Effector memory CD4-positive, alpha-beta T cell (primary cell): ENCODE measurements around the gene ITIH1.

Experiments
- DNase-seq, 3 donors: peaks; one replicate each; pipeline ENCODE4 v3.0.0-alpha.2; 2020
- H3K27ac ChIP-seq: 2 replicates; pipeline ENCODE4 v1.7.0; 2013; ENCODE audit warnings: mild to moderate bottlenecking, low read length, moderate library complexity; ENCODE audit not compliant: insufficient read depth, poor library complexity, severe bottlenecking
- H3K27me3 ChIP-seq: replicated peaks from 2 replicates; pipeline ENCODE4 v1.7.0; 2013; ENCODE audit warnings: mild to moderate bottlenecking, low read length; ENCODE audit not compliant: insufficient read depth, control insufficient read depth, poor library complexity, severe bottlenecking
- H3K36me3 ChIP-seq: 2 replicates; pipeline ENCODE4 v1.7.0; 2013; ENCODE audit warnings: mild to moderate bottlenecking, low read length, moderate library complexity; ENCODE audit not compliant: control insufficient read depth, insufficient read depth
- H3K4me1 ChIP-seq: 2 replicates; pipeline ENCODE4 v1.7.0; 2013; ENCODE audit warnings: low read length, mild to moderate bottlenecking; ENCODE audit not compliant: control insufficient read depth, insufficient read depth, poor library complexity, severe bottlenecking
- H3K4me3 ChIP-seq: 2 replicates; pipeline ENCODE4 v1.7.0; 2013; ENCODE audit warnings: low read length, low read depth, mild to moderate bottlenecking; ENCODE audit not compliant: insufficient read depth, poor library complexity, severe bottlenecking
- H3K9me3 ChIP-seq: 2 replicates; pipeline ENCODE4 v1.7.0; 2013; ENCODE audit warnings: mild to moderate bottlenecking, low read length, moderate library complexity; ENCODE audit not compliant: control insufficient read depth

ITIH1 gene

DNA sequence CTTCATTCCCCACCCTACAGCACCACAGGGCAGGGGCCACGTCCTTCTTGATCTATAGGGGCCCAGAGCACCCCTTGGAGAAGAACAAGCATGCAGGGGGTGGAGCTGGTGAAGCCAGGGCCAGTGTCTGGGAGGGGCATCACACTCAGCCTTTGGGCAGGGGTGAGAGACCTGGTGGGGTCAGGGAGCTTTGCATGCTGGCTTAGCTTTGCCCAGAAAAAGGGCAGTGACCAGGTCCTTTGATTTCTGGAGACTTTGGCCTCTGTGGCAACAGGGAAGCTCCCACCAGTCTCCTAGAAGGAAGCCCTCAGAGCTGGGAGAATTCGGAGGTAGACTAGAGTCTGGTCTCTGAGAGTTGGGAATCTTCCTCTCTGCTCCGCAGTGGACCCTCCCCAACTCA, 52.1 kb downstream of the ITIH1 start:
- H3K36me3 ChIP-seq, result no peaks in the 10 kb centered on the region
- H3K27ac ChIP-seq, result no peak overlapping the region
- H3K4me1 ChIP-seq, result no peaks in the 10 kb centered on the region
- DNase-seq, result no peak
- H3K4me3 ChIP-seq, result no peak overlapping the region
- H3K27me3 ChIP-seq, result no peaks in the 10 kb centered on the region
- H3K9me3 ChIP-seq, result no peaks in the 10 kb centered on the region

- H3K36me3 ChIP-seq, result no peaks in the 10 kb centered on the region
- no peak overlapping the region for H3K4me3 ChIP-seq
- H3K4me1 ChIP-seq, result no peaks in the 10 kb centered on the region
Observed at GRCh38 chr3:52829906-52830463, 52.6 kb downstream of the ITIH1 start.

DNA sequence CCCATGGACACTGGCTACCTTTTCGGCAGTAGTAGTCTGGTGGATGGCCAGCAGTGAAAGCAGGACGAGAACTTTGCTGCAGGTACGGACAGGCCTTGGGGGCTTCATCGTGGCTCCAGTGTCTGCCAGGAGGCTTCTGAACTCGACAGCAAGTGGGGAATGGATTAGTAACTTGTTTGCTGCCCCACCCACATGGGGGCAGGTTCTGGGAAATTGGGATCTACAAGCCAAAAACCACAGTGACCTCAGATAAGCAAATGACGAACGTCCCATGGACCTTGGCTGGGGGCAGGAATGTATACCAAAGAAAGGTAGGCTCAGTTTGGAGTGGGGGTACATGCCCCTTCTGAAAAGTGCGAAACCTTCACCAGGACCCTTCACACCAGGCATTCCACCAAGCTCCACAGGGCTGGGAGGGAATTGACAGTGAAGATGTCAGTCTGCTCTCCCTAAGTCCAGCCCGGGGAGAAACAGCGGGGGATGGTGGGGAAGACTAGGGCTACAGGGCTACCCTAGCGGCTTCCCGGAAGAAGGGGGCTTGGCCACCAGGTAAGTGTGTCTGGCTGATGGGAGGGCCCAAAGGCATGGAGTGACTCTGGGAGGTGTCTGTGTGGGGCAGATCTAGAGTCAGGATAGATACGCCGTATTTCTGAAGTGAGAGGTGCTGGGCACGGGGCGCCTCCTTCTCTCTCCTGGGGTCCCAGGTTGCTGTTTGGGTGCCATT, 53.3 kb downstream of the ITIH1 start, which contains the start of gene ITIH4:
ITIH4 (minus strand) TSS at position 138 of the 724 bp plus-strand sequence; CDS start at position 108, 30 bp downstream.
- no peak within 1 kb of the TSS for H3K4me3 ChIP-seq
- no peaks in the 10 kb centered on the region for H3K9me3 ChIP-seq
- no peaks in the 10 kb centered on the region for H3K27me3 ChIP-seq
- H3K4me1 ChIP-seq, result no peaks in the 10 kb centered on the region
- DNase-seq, result no peak
- peaks cover 7% of the 10 kb centered on the region for H3K36me3 ChIP-seq
- H3K27ac ChIP-seq, result no peak within 1 kb of the TSS

More at GRCh38 chr3:52829906-52830463, 52.6 kb downstream of the ITIH1 start:
- Histone ChIP-seq H3K9me3 (no peaks in the 10 kb centered on the region), H3K27ac (no peak overlapping the region), H3K27me3 (no peaks in the 10 kb centered on the region)
- DNase-seq, result no peak

DNA sequence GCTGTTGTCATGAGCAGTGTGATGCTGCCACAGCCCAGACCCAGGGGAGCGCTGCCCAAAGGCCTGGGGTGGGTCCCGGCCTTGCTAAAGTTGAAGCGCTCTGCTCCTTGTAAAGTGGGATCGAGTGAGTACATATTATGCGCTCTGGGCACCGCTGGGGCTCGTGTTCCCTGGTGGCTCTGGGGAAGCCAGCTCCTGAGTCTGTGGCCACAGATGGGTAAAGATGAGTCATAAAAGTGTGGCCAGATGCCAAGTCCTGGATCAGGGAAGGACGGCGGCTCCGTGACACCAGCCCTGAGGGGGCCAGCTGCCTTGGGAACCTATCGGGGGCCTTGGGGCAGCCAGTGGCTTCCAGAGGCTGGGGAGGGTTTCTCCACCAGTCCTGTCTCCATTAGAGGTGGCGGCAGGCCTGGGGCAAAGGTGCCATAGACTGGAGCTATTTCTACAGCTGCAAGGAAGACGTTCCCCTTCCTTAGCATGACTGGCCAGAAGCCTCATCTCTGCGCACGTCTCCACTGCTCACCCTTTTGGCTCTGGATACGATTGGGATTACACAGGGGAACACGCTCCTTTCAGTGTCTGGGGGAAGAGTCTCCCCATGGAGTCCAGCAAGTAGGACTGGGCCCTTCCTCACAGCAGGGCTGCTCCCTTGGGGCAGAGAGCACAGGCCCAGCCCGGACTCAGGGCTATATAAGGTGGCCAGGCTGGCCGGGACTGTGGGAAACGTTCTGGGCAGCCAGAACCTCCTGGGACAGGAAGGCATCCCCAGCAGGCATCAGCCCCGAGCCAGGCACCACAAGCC, 54.3 kb downstream of the ITIH1 start:
- peaks cover 14% of the 10 kb centered on the region for H3K36me3 ChIP-seq
- no peaks in the 10 kb centered on the region for H3K9me3 ChIP-seq
- no peak overlapping the region for H3K27ac ChIP-seq
- DNase-seq, result no peak
- no peak overlapping the region for H3K4me3 ChIP-seq
- H3K27me3 ChIP-seq, result no peaks in the 10 kb centered on the region
- H3K4me1 ChIP-seq, result no peaks in the 10 kb centered on the region

DNA sequence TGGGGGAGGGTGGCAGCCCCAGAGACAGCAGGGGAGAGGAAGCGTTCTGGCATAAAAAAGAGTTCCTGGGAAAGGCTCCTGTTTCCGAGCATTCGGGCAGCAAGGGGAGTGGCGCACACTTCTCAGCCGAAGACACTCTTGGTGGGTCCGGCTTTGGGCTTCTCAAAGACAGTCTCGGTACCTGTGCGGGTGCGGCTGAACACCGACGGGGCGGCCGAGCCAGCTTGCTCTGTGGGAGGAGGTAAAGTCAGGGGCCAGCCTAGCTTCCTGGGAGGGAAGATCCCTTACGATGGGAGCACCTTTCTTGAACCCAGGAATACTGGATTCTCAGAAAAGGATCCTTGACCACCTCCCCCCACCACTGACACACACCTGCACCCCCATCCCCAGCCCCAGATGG, 55.8 kb downstream of the ITIH1 start:
- Histone ChIP-seq H3K4me1 (no peaks in the 10 kb centered on the region), H3K27ac (no peak overlapping the region), H3K9me3 (no peaks in the 10 kb centered on the region), H3K27me3 (no peaks in the 10 kb centered on the region), H3K4me3 (no peak overlapping the region), H3K36me3 (peaks cover 17% of the 10 kb centered on the region)
- no peak for DNase-seq

DNA sequence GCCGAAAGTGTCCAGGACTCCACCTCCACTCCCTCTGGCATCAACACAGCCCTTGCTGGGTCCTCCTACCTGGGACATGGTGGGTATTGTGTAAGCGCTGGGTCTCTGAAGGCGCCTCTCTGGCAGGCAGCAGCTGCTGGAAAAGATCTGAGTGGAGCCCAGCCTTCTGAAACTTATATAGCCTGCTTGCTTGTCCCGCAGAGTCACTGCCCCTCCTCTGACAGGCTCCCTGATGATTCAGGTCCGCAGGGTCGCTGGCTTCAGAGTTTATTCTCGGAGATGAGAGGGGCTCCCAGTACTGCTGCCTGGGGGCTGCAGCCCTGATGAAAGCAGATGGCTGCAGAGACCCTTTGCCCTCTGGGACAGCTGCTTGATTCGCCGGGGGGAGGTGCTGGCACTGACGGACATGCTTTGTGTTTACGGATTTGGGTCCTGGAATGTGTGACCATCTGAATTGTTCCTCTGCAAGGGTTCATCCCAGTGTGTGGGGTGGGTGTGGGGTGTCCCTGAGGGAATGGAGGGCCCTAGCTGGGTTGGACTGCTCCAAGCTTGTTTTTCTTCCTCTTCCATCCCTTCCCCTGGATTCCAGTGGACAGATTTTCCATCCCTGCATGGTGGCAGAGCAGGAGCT, 57.6 kb downstream of the ITIH1 start, which contains the start of gene MUSTN1:
MUSTN1 (minus strand) TSS at position 149 of the 631 bp plus-strand sequence; CDS start at position 78, 71 bp downstream.
- Histone ChIP-seq H3K27ac (no peak within 1 kb of the TSS), H3K4me3 (no peak within 1 kb of the TSS), H3K27me3 (no peaks in the 10 kb centered on the region), H3K9me3 (no peaks in the 10 kb centered on the region), H3K36me3 (peaks cover 18% of the 10 kb centered on the region), H3K4me1 (peaks cover 4% of the 10 kb centered on the region)
- DNase-seq, result no peak

GRCh38 chr3:52835766-52836470, 58.5 kb downstream of the ITIH1 start:
- no peak overlapping the region for H3K27ac ChIP-seq
- H3K9me3 ChIP-seq, result no peaks in the 10 kb centered on the region
- no peak for DNase-seq
- H3K4me3 ChIP-seq, result no peak overlapping the region
- H3K4me1 ChIP-seq, result peaks cover 4% of the 10 kb centered on the region
- H3K27me3 ChIP-seq, result no peaks in the 10 kb centered on the region
- peaks cover 27% of the 10 kb centered on the region for H3K36me3 ChIP-seq

DNA sequence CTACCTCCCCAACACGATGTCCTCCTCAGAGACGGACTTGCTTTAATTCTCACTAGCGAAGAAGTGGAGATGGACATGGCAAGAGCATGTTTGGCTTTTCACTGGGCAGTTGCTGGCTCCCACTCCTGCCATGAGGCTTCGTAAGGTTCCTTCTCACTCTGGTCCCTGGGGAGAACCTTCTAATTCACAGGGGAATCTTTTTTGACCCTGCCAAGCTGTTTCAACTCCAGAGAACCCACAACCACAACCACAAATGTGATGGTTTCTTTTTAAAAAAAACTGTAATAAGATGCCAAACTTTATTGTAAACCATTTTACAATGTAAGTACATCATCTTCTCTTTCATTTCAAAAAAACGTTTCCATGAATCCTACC, 59.1 kb downstream of the ITIH1 start:
- Histone ChIP-seq H3K4me1 (peaks cover 4% of the 10 kb centered on the region), H3K9me3 (no peaks in the 10 kb centered on the region), H3K36me3 (peaks cover 32% of the 10 kb centered on the region), H3K27ac (no peak overlapping the region), H3K4me3 (no peak overlapping the region), H3K27me3 (no peaks in the 10 kb centered on the region)
- no peak for DNase-seq

DNA sequence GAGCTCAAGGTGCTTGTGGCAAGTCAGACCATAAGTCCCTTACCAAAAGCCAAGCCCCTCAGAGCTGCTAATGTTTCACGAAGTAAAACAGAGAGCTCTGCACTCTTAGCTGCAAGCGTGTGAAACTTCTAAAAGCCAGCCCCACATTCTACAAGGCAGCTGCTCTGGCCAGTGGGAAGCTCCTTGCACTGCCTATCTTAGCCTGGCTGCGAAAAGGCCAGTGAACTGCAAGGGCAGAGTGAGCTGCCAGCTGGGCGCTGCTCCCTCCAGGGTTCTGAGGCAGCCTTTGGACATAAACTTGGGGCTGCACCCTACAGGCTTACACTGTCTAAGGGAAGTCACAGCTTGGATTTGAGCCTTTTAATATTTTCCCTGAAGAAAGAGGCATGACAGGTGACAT, 59.6 kb downstream of the ITIH1 start:
- H3K4me3 ChIP-seq, result no peak overlapping the region
- peaks cover 4% of the 10 kb centered on the region for H3K4me1 ChIP-seq
- no peak for DNase-seq
- H3K9me3 ChIP-seq, result no peaks in the 10 kb centered on the region
- peaks cover 36% of the 10 kb centered on the region for H3K36me3 ChIP-seq
- H3K27me3 ChIP-seq, result no peaks in the 10 kb centered on the region
- no peak overlapping the region for H3K27ac ChIP-seq
